GM12878 (cell line): ENCODE measurements around the gene ZNF672.

ENCODE experiments used
- BCL11A ChIP-seq: IDR thresholded peaks from 2 replicates; pipeline ENCODE4 v1.6.1; 2011; ENCODE audit warnings: low read depth, low read length
- CTCF ChIP-seq, 3 experiments: IDR thresholded peaks in 2 of 3; conservative IDR thresholded peaks in 1 of 3; 2 replicates each; pipeline ENCODE4 v1.5.1; 2011; ENCODE audit warnings: low read depth in 3 of 3, low read length in 3 of 3, mild to moderate bottlenecking in 3 of 3, control low read depth in 2 of 3, moderate library complexity in 2 of 3, inconsistent platforms in 1 of 3, mixed read lengths in 1 of 3; ENCODE audit not compliant: control insufficient read depth in 2 of 3, insufficient read depth in 1 of 3; ENCODE audit errors: extremely low read depth in 1 of 3
- EP300 ChIP-seq, 2 experiments: fragments of 150-350 bp in 1 of 2; IDR thresholded peaks; 2 replicates each; pipeline ENCODE4 v1.6.1; 2011 to 2012; ENCODE audit warnings: low read depth in 2 of 2, low read length in 2 of 2, borderline replicate concordance in 1 of 2, improper control_type of control experiment in 1 of 2, inconsistent platforms in 1 of 2; ENCODE audit not compliant: control insufficient read depth in 1 of 2
- ETV6 ChIP-seq, 2 experiments: fragments of 450-650 bp in 1 of 2; IDR thresholded peaks in 1 of 2; conservative IDR thresholded peaks in 1 of 2; 2 replicates each; pipeline ENCODE4 v1.6.1; 2014; ENCODE audit warnings: antibody characterized with exemption in 1 of 2, borderline replicate concordance in 1 of 2, low read depth in 1 of 2, mild to moderate bottlenecking in 1 of 2, moderate library complexity in 1 of 2
- GABPA ChIP-seq: IDR thresholded peaks from 2 replicates; pipeline ENCODE4 v1.6.1; 2014; ENCODE audit warnings: antibody characterized with exemption, low read depth, mild to moderate bottlenecking, inconsistent platforms
- MTA2 ChIP-seq: fragments of 450-650 bp; IDR thresholded peaks from 2 replicates; pipeline ENCODE4 v1.6.1; 2016; ENCODE audit warnings: low read depth, mild to moderate bottlenecking, moderate library complexity
- MXI1 ChIP-seq: fragments of 150-350 bp; IDR thresholded peaks from 2 replicates; pipeline ENCODE4 v1.6.1; 2011; ENCODE audit warnings: low read depth, mild to moderate bottlenecking, inconsistent platforms, low read length, improper control_type of control experiment
- PRDM15 ChIP-seq: fragments of 450-650 bp; formaldehyde crosslinking; IDR thresholded peaks from 2 replicates; pipeline ENCODE4 v1.4.0; 2020; ENCODE audit warnings: mild to moderate bottlenecking, moderate library complexity
- RAD21 ChIP-seq: IDR thresholded peaks from 2 replicates; pipeline ENCODE4 v1.6.1; 2011; ENCODE audit warnings: mild to moderate bottlenecking, low read depth, low read length, moderate library complexity; ENCODE audit not compliant: insufficient read depth
- SP1 ChIP-seq: IDR thresholded peaks from one replicate; pipeline ENCODE4 v1.6.1; 2011; ENCODE audit warnings: low read depth, low read length
- TAF1 ChIP-seq: IDR thresholded peaks from 2 replicates; pipeline ENCODE4 v1.6.1; 2011; ENCODE audit warnings: mild to moderate bottlenecking, low read depth, low read length, borderline replicate concordance
- TCF7 ChIP-seq: IDR thresholded peaks from 2 replicates; pipeline ENCODE4 v1.6.1; 2014; ENCODE audit warnings: antibody characterized with exemption, borderline replicate concordance
- ZBTB33 ChIP-seq: fragments of 450-650 bp; IDR thresholded peaks from 2 replicates; pipeline ENCODE4 v1.6.1; 2017; ENCODE audit warnings: mild to moderate bottlenecking

- TF ChIP-seq SP1 (no peak), TCF7 (no peak), EP300 (IDR thresholded peaks at IDR 0.05; ENCODE audit: borderline replicate concordance in 1 of 2, control insufficient read depth in 1 of 2, low read depth in 2 of 2, low read length in 2 of 2) (no peak), GABPA (no peak), CTCF (IDR thresholded peaks at IDR 0.05 in 2 of 3, conservative IDR thresholded peaks at IDR 0.05 in 1 of 3; ENCODE audit: control insufficient read depth in 2 of 3, extremely low read depth in 1 of 3, insufficient read depth in 1 of 3, low read depth in 3 of 3, low read length in 3 of 3) (no peak), RAD21 (no peak), BCL11A (no peak), MXI1 (no peak), ETV6 (conservative IDR thresholded peaks at IDR 0.05 in 1 of 2, IDR thresholded peaks at IDR 0.05 in 1 of 2; ENCODE audit: borderline replicate concordance in 1 of 2, low read depth in 1 of 2) (no peak), TAF1 (no peak), ZBTB33 (no peak), MTA2 (no peak), PRDM15 (CRISPR knock-in tag) (no peak)
Observed at GRCh38 chr1:248828845-248829244, 9.2 kb upstream of the ZNF672 start.
